M059J (cell line): ENCODE measurements around the gene GDPD5. TPM values are rescaled to one million over a fixed set of nuclear protein-coding genes. Genes with fewer than 3 reads are reported as not detected.

Source experiments
- DNase-seq: peaks from one replicate; pipeline ENCODE4 v3.0.0-alpha.2; 2012; ENCODE audit warnings: low read depth
- total RNA-seq: library from RNA; depleted of rRNA; stranded (reverse); fragments of >200 nt; shearing (Covaris generic); gene quantifications from 2 replicates; pipeline ENCODE4 v1.2.3, GENCODE V29; 2014

The GDPD5 gene
- total RNA-seq, 1 experiment from 2014 or later = 13.8 TPM

GRCh38 chr11:75492181-75492820, 33.4 kb downstream of the GDPD5 start:
- peak; percentile 70 for DNase-seq

GRCh38 chr11:75491465-75491864, 34.3 kb downstream of the GDPD5 start:
- no peak for DNase-seq

DNA sequence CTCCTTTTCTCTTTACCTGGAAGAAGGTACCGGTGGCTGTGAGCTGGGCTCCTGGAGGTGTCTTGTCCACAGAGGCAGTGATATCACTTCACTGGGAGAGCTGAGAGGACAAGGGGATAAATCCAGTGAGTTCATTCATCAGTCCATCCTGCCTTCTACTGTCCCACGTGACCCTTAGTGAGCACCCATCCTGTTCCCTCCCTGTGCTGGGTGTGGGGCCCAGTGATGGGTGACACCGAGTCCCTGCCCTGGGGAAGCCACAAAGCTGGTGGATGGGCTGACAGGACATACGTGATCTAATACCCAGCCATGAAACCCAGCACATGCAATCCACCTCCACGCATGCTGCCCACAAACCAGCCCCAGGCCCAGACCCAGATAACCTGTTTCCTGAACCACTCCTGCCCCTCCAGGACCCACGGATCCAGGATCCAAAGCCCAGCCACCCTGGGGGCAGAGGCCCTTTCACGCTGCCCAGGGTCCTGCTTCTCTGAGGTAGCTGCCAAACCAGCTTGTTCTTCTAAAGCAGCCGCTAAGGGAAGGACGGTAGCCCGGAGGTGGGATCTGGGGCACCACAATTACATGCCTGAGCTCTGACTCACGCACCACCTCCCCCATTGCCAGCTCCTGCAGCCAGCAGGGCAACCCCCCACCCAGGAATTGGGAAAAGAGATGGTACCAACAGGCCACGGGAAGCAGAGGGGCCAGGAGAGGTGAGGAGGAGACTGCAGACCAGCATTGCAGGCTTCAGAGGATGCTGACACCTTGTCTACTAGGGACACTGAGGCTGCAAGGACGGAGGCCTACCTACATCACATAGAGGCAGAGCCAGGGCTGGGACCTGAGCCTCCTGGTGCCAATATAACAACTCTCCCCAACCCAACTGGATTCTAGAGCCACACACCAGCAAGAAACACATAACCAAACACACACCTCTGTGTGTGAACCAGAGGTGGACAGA, 35.2 kb downstream of the GDPD5 start:
- peak; percentile 84 for DNase-seq

DNA sequence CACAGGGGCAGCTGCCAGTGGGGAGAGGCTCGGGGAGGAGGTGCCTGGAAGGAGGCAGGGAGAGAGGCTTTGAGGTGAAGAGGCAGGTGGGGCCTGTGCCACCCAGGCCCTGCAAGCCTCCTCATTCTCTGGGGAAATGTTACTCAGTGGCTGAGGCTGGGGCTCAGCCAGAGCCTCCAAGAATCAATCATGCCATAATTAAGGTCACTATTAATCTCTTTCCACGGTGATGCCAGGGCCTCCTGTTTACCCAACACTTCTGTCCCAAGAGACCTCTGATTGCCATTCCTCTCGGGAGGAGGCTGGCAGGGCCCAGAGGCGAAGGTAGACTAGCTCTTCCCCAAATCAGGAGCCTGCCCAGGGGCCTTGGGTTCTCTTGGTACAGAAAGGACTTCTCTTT, 38.4 kb downstream of the GDPD5 start:
- no peak for DNase-seq

DNA sequence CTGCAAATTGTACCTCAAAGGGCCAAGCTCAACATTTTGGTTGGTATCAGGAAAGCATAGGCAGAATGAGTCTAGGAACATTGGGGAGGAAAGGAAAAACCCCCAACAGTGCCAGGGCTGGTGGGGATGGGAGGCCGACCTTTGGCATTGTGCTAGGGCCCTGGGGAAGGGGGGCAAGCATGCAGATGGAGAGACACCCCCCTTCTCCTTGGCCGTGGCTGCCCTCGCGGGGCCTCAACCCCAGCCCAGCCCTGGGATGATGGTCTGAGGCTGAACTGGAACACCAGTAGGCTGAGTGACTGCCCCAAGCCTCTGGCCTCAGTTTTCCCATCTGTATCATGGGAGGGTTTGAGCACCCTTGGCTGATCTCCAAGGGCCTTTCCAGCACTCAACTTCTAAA, 40.0 kb downstream of the GDPD5 start:
- DNase-seq = no peak

DNA sequence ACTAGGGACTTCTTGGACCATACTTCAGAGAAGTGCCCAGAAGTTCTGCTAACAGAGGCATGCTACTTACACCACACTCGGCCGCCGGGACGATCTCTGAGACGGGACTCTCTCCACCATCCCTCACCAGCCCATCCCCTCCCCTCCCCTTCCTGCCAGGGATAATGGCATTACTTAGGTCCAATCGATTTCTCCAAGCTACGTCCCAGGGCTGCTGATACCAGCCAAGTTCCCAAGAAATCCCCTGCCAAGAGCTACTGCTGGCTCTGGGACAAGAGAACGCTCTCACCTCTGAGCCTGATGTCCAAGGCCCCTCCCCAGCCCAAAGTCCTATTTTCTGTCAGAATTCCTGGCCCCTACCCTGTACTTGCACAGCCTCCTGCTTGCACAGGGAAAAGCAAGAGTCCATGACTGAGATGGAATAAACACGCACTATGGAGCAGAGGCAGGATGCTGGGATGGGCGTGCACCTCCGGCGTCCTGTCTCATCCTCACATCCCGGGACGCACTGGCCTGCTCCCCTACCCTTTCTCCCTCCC, 42.7 kb downstream of the GDPD5 start:
- DNase-seq = no peak

DNA sequence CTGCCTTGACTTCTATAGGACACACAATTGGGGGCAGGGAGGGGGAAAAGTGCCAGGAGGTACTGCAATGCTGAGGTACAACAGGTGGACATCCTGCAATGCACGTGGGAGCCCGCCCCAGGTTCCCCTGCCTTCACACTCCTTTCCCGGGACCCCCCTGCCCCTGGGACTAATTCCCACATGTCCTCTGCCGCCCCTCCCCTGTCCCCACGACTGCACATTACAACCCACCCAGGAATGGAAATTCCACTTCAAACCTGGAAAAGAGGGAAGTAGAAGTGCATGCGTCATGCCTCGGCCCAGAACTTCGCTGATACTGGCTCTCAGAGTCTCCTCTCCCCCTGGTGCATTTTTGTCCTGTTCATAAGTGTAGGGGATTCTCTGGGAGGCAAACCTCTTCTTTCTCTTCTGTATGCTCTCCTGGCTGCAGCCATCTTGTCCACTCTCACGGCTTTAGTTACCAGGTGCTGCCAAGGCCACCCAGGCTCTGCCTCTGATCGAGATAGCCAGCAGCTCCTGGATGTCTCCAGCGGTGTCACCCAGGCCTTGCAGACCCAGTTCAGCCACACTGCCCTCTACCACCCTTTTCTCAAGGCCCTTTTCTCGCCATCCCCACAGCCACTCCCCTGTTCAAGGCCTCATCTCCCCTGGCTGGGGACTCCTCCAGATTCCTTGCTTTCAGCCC, 43.7 kb downstream of the GDPD5 start:
- DNase-seq = no peak

GRCh38 chr11:75481223-75481921, 44.4 kb downstream of the GDPD5 start:
- DNase-seq = no peak

DNA sequence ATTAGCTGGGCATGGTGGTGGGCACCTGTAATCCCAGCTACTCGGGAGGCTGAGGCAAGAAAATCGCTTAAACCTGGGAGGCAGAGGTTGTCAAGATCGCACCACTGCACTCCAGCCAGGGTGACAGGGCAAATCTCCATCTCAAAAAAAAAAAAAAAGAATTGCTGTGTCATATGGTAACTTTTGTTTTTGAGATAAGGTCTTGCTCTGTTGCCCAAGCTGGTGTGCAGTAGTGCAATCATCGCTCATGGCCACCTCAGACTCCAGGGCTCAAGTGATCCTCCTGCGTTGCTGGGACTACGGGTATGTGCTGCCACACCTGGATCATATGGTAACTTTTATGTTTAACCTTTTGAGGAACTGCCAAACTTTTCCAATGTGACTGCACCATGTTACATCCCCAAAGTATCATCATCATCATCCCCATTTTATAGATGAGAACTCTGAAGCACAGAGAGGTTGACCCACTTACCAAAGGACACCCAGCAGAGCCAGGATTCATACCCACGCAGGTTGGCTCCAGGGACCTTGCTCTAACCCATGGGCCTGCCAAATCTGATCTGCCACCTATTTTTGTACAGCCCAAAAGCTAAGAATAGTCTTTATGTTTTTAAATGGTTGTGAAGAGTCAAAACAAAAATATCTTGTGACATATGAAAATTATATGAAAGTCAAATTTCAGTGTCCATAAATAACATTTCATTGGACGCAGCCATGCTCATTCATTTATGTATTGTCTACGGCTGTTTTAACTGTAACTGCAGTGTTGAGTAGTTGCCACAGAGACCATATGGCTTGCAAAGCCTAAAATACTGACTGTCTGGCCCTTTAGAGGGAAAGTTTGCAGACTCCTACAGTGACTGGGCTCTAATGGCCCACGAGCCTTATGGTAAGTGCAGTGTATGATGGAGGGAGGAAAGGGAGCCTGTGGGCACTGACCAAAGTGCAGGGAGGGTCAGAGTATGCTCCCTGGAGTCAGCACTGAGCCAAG, 45.3 kb downstream of the GDPD5 start:
- DNase-seq = no peak

- DNase-seq = no peak
Observed at GRCh38 chr11:75479597-75480145, 46.1 kb downstream of the GDPD5 start.

- no peak for DNase-seq
Observed at GRCh38 chr11:75478783-75479596, 46.8 kb downstream of the GDPD5 start.

DNA sequence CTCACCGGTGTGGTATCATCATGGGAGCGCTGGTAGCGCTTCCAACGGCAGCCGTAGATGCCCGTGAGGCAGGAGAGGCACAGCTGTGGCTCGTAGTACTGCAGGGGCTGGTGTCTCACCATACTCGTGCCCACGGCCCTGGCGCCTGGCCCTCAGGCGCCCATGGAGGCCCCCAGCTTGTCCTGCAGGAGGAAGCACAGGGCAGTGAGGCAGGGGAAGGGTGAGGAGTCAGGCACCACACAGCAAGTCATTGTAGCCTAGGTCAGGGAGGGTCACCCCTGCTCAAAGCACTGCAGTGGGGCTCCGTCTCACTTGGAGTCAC, 48.2 kb downstream of the GDPD5 start:
- DNase-seq = peak; percentile 15

- no peak for DNase-seq
Observed at GRCh38 chr11:75476739-75477613, 48.8 kb downstream of the GDPD5 start.

GRCh38 chr11:75475767-75476650, 49.7 kb downstream of the GDPD5 start:
- DNase-seq = no peak

- peak; percentile 32 for DNase-seq
Observed at GRCh38 chr11:75474878-75475766, 50.6 kb downstream of the GDPD5 start.

- DNase-seq = peak; percentile 21
Observed at GRCh38 chr11:75474240-75474639, 51.5 kb downstream of the GDPD5 start.
